ENCODE results near the gene SOX5.

DNA sequence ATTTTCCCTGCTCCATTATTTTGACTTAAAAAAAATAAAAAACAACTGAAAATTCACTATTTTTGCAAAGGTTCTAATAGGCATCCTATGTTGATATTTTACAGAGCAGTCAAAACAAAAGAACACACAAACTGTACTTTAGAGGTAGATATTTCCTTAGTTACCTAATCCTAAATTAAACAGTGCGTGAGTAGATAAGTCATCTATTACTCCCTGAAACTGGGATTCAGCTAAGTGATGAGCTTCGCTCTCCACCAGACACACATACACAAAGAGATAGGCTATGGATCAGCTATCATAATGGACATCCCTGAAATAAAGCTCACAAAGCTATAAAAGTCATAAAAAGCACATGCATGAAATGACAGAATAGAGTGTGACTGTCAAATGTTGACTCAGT lies 398.7 kb downstream of the SOX5 start:
- no peak for TF ChIP-seq EZH2phosphoT487 (IDR thresholded peaks at IDR 0.05; ENCODE audit: borderline replicate concordance)
- TF ChIP-seq POLR2A (IDR thresholded peaks at IDR 0.05; ENCODE audit: borderline replicate concordance, extremely low read depth, insufficient read depth, insufficient read length) = no peak
